Measurements from ENCODE around the gene TMEM108.

- TF ChIP-seq, protein P1, sequence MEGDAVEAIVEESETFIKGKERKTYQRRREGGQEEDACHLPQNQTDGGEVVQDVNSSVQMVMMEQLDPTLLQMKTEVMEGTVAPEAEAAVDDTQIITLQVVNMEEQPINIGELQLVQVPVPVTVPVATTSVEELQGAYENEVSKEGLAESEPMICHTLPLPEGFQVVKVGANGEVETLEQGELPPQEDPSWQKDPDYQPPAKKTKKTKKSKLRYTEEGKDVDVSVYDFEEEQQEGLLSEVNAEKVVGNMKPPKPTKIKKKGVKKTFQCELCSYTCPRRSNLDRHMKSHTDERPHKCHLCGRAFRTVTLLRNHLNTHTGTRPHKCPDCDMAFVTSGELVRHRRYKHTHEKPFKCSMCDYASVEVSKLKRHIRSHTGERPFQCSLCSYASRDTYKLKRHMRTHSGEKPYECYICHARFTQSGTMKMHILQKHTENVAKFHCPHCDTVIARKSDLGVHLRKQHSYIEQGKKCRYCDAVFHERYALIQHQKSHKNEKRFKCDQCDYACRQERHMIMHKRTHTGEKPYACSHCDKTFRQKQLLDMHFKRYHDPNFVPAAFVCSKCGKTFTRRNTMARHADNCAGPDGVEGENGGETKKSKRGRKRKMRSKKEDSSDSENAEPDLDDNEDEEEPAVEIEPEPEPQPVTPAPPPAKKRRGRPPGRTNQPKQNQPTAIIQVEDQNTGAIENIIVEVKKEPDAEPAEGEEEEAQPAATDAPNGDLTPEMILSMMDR (IDR thresholded peaks at IDR 0.05; ENCODE audit: low read depth, low read length): no peak
- TF ChIP-seq MAX (IDR thresholded peaks at IDR 0.05; ENCODE audit: low read depth, low read length): no peak
These were observed 231.2 kb downstream of the TMEM108 start for GRCh38 chr3:133269393-133269792.

All from NB4 (cell line).